ENCODE results near the gene ZBTB7B.

Gene ZBTB7B

GRCh38 chr1:155005076-155006011, 2.7 kb downstream of the ZBTB7B start:
- DNase-seq: no peak

- DNase-seq: peak; percentile 56
These were observed 4.0 kb downstream of the ZBTB7B start for GRCh38 chr1:155006601-155007101.

GRCh38 chr1:155007251-155007828, 4.7 kb downstream of the ZBTB7B start:
- no peak for DNase-seq

- DNase-seq: peak; percentile 89
These were observed 5.7 kb downstream of the ZBTB7B start for GRCh38 chr1:155008015-155008941.

- DNase-seq: peak; percentile 51
These were observed 6.7 kb downstream of the ZBTB7B start for GRCh38 chr1:155009221-155009711.

- DNase-seq: no peak
These were observed 7.1 kb downstream of the ZBTB7B start for GRCh38 chr1:155009742-155010141.

GRCh38 chr1:155010211-155010918, 7.8 kb downstream of the ZBTB7B start:
- no peak for DNase-seq

GRCh38 chr1:155011004-155011416, 8.4 kb downstream of the ZBTB7B start:
- no peak for DNase-seq

- DNase-seq: no peak
These were observed 8.9 kb downstream of the ZBTB7B start for GRCh38 chr1:155011437-155012025.

- DNase-seq: peak; percentile 69
These were observed 9.5 kb downstream of the ZBTB7B start for GRCh38 chr1:155012026-155012546.

GRCh38 chr1:155012776-155013602, 10.4 kb downstream of the ZBTB7B start:
- DNase-seq: no peak

- DNase-seq: no peak
These were observed 11.0 kb downstream of the ZBTB7B start for GRCh38 chr1:155013632-155014031.

- DNase-seq: no peak
These were observed 12.3 kb downstream of the ZBTB7B start for GRCh38 chr1:155014709-155015508.

GRCh38 chr1:155015527-155016230, 13.1 kb downstream of the ZBTB7B start:
- DNase-seq: no peak

GRCh38 chr1:155016231-155016831, 13.7 kb downstream of the ZBTB7B start:
- DNase-seq: no peak

- DNase-seq: peak; percentile 96
These were observed 14.7 kb downstream of the ZBTB7B start for GRCh38 chr1:155017041-155017945.

GRCh38 chr1:155017946-155018316, 15.3 kb downstream of the ZBTB7B start:
- no peak for DNase-seq

Measured in activated CD4-positive, alpha-beta T cell treated with anti-CD3 and anti-CD28 coated beads for 48 hours (primary cell).